ENCODE results near the gene DNAJC8.
A peak's percentile ranks its signal among the peaks of the same experiment; 100 is the strongest.

Gene DNAJC8

GRCh38 chr1:28173151-28173979, 59.5 kb downstream of the DNAJC8 start:
- H3K4me3 ChIP-seq (ENCODE audit: low read depth, low read length) = no peak overlapping the region
- DNase-seq (ENCODE audit: low read depth, low spot score) = no peak
- no peak for TF ChIP-seq CTCF (IDR thresholded peaks at IDR 0.05; ENCODE audit: low read depth, low read length)
- in situ Hi-C loops (cut with HindIII; ENCODE audit: low sequenced_read_pairs) = no loop called here

- in situ Hi-C loops (cut with HindIII; ENCODE audit: low sequenced_read_pairs) = no loop called here
- H3K4me3 ChIP-seq (ENCODE audit: low read depth, low read length) = no peak overlapping the region
- no peak for DNase-seq (ENCODE audit: low read depth, low spot score)
- no peak for TF ChIP-seq CTCF (IDR thresholded peaks at IDR 0.05; ENCODE audit: low read depth, low read length)
Observed at GRCh38 chr1:28172713-28173150, 60.1 kb downstream of the DNAJC8 start.

- no peak overlapping the region for H3K4me3 ChIP-seq (ENCODE audit: low read depth, low read length)
- no peak for TF ChIP-seq CTCF (IDR thresholded peaks at IDR 0.05; ENCODE audit: low read depth, low read length)
- in situ Hi-C loops (cut with HindIII; ENCODE audit: low sequenced_read_pairs) = no loop called here
- DNase-seq (ENCODE audit: low read depth, low spot score) = no peak
Observed at GRCh38 chr1:28171246-28171645, 61.6 kb downstream of the DNAJC8 start.

GRCh38 chr1:28170001-28170596, 62.7 kb downstream of the DNAJC8 start:
- in situ Hi-C loops (cut with HindIII; ENCODE audit: low sequenced_read_pairs) = no loop called here
- no peak overlapping the region for H3K4me3 ChIP-seq (ENCODE audit: low read depth, low read length)
- no peak for DNase-seq (ENCODE audit: low read depth, low spot score)
- no peak for TF ChIP-seq CTCF (IDR thresholded peaks at IDR 0.05; ENCODE audit: low read depth, low read length)

- no peak overlapping the region for H3K4me3 ChIP-seq (ENCODE audit: low read depth, low read length)
- TF ChIP-seq CTCF (IDR thresholded peaks at IDR 0.05; ENCODE audit: low read depth, low read length) = no peak
- peak; percentile 16 for DNase-seq (ENCODE audit: low read depth, low spot score)
- in situ Hi-C loops (cut with HindIII; ENCODE audit: low sequenced_read_pairs) = no loop called here
Observed at GRCh38 chr1:28163496-28164161, 69.2 kb downstream of the DNAJC8 start.

- in situ Hi-C loops (cut with HindIII; ENCODE audit: low sequenced_read_pairs) = no loop called here
- no peak overlapping the region for H3K4me3 ChIP-seq (ENCODE audit: low read depth, low read length)
- no peak for TF ChIP-seq CTCF (IDR thresholded peaks at IDR 0.05; ENCODE audit: low read depth, low read length)
- DNase-seq (ENCODE audit: low read depth, low spot score) = no peak
Observed at GRCh38 chr1:28162151-28162550, 70.7 kb downstream of the DNAJC8 start.
